ENCODE data around the gene FRRS1.

Gene FRRS1

DNA sequence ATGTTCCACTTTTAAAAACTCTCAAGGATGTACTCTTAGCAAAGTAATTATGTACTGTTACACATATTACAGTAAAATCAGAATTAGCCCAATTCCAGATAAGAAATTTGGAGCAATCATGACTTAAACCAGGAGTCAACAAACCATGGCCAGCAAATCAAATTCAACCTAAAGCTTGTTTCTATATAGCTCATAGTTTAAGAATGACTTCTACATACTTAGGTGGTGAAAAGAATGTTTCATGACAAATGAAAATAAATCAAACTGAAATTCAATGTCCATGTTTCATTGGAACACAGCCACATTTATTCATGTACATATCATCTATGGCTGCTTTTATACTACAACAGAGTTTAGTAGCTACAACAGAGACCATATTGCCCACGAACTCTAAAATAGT is 35.1 kb downstream of the FRRS1 start:
- DNase-seq (ENCODE audit: low read depth in 2 of 2), result no peak

- no peak for DNase-seq (ENCODE audit: low read depth in 2 of 2)
Observed at GRCh38 chr1:99728494-99729235, 37.8 kb downstream of the FRRS1 start.

DNA sequence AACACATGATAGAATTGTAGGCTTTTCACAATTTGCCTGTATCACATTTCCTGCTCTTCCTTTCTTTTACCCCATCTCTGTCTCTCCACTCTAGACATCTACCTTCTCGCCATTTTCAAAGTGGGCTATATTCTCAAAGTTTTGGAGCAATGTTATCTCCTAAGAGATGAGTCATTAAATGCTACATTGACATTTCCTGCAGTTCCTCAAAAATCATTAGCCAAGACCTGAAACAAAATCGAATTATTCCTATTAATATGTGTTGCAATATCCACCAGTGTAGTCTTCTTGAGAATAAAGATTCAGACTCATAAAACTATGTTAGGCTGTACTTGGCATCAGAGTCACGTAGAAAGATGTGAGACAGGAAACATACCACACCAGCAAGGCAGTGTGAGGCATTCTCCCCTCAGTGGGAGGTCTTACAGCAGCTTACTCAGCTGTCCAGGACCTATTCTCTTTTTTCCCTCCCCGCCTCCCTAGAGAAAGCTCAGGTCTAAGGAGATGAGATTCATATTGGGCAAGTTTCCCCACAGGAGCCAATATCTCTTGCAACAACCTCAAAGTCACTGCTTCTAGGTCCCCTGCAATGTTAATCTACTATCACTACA is 38.8 kb downstream of the FRRS1 start:
- DNase-seq (ENCODE audit: low read depth in 2 of 2), result no peak

DNA sequence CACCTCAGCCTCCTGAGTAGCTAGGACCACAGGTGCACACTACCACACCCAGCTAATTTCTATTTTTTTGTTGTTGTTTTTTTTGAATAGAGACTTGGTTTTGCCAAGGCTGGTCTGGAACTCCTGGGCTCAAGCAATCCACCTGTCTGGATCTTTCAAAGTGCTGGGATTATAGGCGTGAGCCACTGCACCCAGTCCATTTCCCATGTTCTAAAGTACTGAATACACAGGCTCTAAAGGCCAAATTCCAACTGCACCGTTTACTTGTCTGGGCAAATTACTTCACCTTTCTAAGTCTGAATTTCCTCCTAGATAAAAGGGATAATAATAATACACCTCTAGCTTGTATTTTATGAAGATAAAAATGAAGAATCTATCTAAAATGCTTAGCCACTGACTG is 39.6 kb downstream of the FRRS1 start:
- no peak for DNase-seq (ENCODE audit: low read depth in 2 of 2)

- no peak for DNase-seq (ENCODE audit: low read depth in 2 of 2)
Observed at GRCh38 chr1:99726407-99726806, 40.0 kb downstream of the FRRS1 start.

DNA sequence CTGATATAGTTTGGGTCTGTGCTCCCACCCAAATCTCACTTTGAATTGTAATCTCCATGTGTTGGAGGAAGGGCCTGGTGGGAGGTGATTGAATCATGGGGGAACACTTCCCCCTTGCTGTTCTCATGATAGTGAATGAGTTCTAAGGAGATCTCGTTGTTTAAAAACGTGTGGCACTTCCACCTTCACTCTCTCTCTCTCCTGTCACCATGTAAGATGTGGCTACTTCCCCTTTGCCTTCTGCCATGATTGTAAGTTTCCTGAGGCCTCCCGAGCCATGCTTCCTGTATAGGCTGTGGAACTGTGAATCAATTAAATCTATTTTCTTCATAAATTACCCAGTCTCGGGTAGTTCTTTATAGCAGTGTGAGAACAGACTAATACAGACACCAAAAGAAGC is 40.4 kb downstream of the FRRS1 start:
- no peak for DNase-seq (ENCODE audit: low read depth in 2 of 2)

GRCh38 chr1:99723251-99723650 is 43.2 kb downstream of the FRRS1 start:
- DNase-seq (ENCODE audit: low read depth in 2 of 2), result no peak

- no peak for DNase-seq (ENCODE audit: low read depth in 2 of 2)
Observed at GRCh38 chr1:99717005-99717404, 49.4 kb downstream of the FRRS1 start.

DNA sequence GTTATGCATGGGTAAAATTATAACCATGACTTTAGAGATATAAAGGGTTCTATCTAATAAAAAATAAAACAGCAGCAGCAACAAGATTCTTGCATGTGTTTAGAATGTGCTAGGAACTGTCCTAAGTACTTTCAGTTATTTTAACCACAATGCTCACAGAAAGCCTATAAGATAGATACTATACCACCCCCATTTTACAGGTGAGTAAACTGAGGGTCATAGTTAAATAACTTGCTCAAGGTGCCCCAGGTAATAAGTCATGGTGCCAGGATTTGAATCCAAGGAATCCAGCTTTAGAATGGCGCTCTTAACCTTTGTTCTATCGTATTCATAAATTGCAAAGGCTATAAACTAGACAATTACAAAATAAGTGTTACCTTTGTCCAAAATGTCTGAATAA is 53.4 kb downstream of the FRRS1 start:
- no peak for DNase-seq (ENCODE audit: low read depth in 2 of 2)

DNA sequence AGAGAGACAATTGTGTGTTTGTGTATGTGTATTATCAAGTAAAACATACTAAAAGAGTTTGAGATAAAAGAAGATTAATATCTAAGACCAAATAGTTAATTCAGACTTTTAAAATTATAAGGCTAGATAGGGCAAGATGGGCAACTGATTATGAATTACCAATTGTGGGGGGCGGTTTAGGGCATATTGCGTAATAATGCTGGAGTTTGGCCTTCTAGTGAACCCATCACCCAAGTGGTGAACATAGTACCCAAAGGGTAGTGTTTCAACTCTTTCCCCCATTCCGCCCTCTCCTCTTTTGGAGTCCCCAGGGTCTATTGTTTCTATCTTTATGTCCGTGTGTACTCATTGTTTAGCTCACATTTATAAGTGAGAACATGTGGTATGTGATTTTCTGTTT is 55.4 kb downstream of the FRRS1 start:
- no peak for DNase-seq (ENCODE audit: low read depth in 2 of 2)

- DNase-seq (ENCODE audit: low read depth in 2 of 2), result no peak
Observed at GRCh38 chr1:99707535-99708142, 58.8 kb downstream of the FRRS1 start.

GRCh38 chr1:99705385-99705784 is 61.0 kb downstream of the FRRS1 start:
- DNase-seq (ENCODE audit: low read depth in 2 of 2), result no peak

DNA sequence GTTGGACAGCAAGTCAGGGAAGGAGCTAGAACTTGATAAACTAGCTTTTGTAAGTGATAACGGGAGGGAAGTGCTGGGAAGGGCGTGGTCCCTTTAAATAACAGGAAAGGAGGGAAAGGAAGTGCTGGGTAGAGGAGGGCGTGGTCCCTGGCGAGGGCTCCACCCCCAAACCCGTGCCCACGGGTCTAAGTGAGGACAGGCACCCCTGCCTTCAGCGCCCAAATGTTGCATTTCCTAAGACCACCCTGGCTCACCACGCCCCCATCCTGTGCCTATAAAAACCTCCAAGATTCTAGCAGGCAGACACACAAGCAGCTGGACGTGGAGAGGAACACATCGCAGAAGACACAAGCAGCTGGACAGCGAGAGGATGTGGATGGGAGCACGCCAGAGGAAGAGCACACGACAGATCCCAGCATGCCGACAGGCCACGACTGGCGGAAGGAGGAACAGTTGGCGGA is 62.0 kb downstream of the FRRS1 start:
- DNase-seq (ENCODE audit: low read depth in 2 of 2), result no peak

DNA sequence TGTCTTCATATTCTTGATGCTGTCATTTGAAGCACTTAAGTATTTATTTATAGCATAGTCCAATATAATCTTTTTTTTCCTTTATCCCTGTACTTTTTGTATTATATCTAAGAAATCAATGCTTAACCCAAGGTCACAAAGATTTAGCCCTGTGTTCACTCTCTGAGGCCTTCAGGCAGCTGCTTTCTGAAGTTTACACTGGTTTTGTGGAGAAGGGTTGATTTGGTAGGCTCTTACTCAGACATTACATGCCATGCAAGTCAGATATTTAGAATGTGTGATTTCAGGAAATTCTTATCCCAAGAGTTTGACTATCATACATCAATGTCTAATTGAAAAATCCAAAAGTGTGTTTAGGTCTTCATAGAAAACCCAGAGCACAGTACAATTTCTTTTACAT is 64.2 kb downstream of the FRRS1 start:
- no peak for DNase-seq (ENCODE audit: low read depth in 2 of 2)

DNA sequence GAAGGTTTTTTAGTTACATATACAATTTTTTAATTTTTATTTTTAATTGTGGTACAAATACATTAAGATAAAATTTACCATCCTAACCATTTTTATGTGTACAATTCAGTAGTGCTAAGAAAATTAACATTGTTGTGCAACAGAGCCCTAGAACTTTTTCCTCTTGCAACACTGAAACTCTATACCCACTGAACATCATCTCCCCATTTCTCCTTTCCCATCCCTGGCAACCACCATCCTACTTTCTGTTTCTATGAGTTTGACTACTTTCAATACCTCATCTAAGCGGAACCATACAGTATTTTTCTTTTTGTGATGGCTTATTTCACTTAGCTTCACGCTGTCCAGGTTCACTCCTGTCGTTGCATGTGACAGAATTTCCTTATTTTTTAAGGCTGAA is 66.4 kb downstream of the FRRS1 start:
- no peak for DNase-seq (ENCODE audit: low read depth in 2 of 2)

GRCh38 chr1:99697580-99697979 is 68.9 kb downstream of the FRRS1 start:
- no peak for DNase-seq (ENCODE audit: low read depth in 2 of 2)

DNA sequence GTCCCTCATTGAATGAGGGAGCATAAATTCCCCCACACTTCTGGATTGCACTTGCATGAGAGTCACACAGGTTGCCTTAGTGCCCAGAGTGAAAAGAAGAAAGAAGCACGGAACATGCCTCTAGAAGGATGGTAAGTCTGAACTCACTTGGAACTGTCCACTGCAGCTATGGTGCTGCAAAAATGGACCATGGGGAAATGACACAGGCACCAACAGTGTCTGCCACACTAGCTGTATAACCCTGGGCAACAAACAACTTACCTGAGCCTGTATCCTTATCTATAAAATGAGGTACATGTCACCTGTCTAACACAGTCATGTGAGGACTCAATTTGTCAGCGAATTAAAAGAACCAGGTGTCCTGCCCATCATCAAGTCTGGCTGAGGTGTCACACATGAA is 69.8 kb downstream of the FRRS1 start:
- DNase-seq (ENCODE audit: low read depth in 2 of 2), result no peak

DNA sequence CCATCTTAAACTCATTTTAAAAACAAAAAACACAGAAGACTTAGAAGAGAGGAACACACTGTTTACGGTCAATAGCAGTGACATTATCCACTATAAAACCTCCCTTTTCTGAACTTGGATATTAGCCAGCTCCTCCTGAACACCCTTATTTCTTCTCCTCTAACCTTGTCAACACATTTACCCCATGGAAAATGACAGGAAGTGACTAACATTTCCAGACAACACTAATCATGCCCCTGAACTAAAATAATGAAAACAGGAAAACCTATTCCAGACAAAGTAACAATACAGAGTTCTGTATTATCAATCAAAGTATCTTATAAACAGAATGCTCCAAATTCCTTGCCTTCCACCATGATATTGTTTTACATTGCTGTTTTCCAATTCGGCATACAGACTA is 75.3 kb downstream of the FRRS1 start:
- no peak for DNase-seq (ENCODE audit: low read depth in 2 of 2)

DNA sequence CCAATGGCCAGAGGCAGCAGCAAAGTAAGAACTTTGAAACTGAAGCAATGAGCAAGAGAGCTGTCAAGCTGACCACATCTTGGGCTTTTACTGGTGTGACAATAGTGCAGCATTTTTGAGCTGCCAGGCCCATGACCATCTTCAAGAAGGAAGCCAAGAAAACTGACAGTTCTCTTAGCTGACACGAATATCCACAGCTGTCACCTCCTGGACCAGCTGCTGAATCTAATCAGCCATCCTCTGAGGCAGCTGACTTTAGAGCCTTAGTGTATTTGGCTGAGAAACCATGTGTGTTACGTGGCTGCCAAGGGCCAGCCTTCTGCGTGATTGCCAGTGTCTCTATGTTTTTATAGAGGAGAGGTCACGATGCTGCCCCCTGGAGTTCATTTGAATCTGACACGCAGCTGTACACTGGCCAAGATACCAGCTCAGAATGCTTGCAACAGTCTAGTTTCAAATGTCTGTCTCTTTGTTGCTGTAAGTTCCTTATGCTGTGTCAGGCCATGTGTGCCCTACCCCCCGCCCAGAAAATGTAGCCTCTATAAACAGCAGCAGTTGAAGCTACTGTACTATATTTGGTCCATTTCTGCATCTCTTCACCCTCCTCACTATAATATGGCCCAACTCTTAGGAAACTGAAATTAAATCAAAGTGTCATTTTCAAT is 80.8 kb downstream of the FRRS1 start:
- peak in 1 of 2 donors; percentile 2 for DNase-seq (ENCODE audit: low read depth in 2 of 2)

DNA sequence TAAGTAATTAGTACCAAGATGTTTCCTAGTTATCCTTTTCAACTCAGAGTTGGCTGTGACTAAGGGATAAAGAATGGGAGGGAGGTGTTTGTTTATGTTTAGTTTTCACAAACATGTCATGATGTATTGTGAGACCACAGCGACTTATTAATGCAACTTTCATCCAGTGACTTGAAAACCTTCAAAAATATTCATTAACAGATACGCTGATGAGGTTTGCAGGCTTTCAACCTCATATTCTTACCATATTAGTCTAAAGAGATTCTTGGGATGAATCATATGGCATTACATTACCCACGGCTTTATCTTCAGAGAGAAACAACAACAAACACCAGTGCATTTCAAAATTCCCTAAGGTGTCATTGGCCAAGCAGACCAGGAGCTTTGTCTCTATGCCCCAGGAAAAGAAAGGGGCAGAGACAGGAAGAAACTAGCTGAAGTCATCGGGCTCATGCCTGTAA is 84.1 kb downstream of the FRRS1 start:
- no peak for DNase-seq (ENCODE audit: low read depth in 2 of 2)

DNA sequence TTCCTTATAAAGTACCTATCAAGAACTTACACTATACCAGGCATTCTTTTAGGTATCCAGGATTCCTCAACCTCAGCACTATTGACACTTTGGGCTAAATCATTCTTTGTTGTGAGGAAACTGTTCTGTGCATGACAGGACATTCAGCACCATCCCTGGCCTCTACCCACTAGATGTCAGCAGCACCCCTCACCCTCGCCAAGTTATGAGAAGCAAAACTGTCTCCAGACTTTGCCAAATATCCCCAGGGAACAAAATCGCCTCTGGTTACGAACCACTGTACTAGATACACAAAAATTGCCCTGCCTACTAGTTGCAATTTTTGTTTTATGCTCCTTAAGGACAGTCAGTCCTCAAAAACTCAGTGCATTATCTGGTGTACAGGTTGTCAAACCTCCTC is 84.9 kb downstream of the FRRS1 start:
- DNase-seq (ENCODE audit: low read depth in 2 of 2), result no peak

DNA sequence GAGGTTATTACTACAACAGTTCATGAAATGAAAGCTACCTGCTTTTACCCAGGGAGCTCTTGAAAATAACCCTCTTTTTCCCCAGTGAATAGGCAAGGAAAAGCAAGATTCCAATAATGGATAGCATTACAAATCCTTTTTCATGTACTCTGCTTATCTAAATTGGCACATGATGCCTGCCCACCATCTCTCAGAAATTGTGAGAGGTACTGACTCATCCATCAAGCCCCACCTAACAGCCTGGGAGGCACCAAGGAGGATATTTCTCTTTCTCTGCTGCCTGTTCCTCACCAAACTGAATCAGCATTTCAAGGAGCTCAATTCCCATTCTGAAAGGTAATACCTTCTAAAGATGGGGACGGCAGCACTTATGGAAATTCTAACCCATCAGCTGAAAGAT is 86.2 kb downstream of the FRRS1 start:
- no peak for DNase-seq (ENCODE audit: low read depth in 2 of 2)

DNA sequence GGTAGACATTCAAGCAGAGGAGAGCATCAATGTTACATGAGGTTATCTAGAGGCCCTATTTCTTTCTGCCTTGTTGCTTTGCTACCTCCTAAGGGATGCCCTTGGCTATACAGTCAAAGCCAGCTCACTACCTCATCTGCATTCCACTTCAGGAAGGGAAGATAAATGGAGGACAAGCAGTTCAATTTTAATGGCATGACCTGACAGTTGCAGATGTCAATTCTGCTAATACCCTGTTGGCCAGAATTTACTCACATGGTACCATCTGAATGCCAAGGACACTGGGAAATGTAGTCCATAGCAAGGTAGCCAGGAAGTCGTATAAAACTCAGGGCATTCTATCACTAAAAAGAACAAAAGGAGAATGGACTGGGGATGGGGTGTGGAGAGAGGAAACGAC is 89.0 kb downstream of the FRRS1 start:
- no peak for DNase-seq (ENCODE audit: low read depth in 2 of 2)

Measured in stimulated activated CD8-positive, alpha-beta memory T cell treated with anti-CD3 and anti-CD28 coated beads, Interleukin-15, amount 100 ng/mL, for 4 hours (primary cell).